ENCODE measurements around the gene UBE2D3. TPM values are rescaled to one million over a fixed set of nuclear protein-coding genes. Genes with fewer than 3 reads are reported as not detected.

The UBE2D3 gene
- total RNA-seq = 261 and 275 TPM in 2 replicates

GRCh38 chr4:102826890-102827673 is at the start of gene UBE2D3:
Gene UBE2D3, minus strand, starts transcription at chr4:102827551. Its CDS starts 1,043 bp downstream, at chr4:102826508.

DNA sequence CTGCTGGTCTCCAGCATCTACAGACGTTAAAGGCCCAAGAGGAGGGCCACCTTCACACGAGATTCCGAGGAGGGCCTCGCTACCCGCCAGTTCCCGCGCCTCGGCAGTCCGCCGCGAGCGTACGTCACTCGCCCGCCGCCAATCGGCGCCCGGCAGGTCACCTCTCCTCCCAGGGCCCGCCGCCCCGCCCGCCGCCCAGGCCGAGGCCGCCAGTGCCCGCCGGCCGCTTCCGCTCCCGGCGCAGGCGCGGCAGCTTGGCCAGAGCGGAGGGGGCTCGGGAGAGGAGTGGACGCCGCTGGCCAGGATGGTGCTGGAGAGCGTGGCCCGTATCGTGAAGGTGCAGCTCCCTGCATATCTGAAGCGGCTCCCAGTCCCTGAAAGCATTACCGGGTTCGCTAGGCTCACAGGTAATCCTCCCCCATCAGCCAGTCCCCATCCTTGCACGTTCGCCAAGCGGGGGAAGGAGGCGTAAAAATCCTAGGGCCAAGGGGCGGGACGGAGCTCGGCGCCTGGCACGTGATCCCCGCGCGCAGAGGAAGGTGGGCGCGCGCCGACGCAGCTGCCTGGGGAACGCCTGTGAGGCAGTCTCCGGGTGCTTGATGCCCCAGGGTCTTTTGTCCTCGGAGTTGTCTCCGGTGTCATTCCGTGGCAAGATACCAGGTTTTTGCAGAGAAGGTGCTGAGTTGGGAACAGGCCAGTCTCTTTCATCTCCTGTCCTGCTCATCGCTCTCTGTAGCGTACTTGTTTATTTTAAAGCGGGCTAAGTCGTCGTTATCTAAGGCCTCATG is 41.6 kb upstream of the UBE2D3 start, which contains the start of gene CISD2:
TSS of gene CISD2 (plus strand) at position 212 of the 788 bp plus-strand sequence. CDS start at position 305, 93 bp downstream.

DNA sequence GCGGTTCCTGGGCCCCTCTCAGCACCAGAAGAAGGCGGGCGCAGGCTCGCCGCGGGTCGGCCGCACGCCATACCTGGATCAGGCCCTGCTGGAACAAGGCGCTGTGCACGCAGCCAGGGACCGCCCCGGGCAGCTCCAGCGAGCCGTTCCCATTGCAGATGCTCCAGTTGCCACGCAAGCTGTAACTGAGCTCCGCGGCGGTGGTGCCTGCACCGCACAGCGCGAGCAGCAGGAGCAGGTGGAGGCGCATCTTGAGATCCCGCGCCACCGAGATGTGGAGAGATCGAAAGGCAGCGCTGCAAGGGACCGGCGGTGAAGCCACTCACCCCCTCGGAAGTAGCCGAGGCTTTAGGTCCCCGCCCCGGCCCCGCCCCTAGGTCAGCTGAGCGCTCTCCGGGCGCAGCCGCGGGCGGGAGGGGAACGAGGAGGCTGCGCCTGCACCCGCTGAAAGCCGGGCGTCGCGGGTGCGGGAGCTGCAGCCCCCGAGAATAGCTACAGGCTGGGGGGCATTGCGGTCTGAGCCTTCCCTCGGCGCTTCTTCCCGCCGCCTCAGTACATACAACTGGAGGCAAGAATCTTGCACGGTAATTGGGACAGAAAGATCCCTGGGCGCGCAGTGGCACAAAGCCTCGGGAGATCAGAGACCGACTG is 66.6 kb downstream of the UBE2D3 start, which contains the start of gene MANBA:
TSS of gene MANBA (minus strand) at position 324 of the 651 bp plus-strand sequence. CDS start at position 250, 74 bp downstream.

Other genes starting within 250 kb of the UBE2D3 start
- gene MANBA, start 66.6 kb downstream of the UBE2D3 start, total RNA-seq = 36.1 and 47.9 TPM in 2 replicates
- 34.4 and 36.6 TPM in 2 replicates for gene CISD2, start 41.4 kb upstream of the UBE2D3 start, total RNA-seq
- gene SLC9B1, start 192.2 kb upstream of the UBE2D3 start, total RNA-seq = 2.9 and 4.9 TPM in 2 replicates
- 20.3 and 20.6 TPM in 2 replicates for gene SLC9B2, start 249.2 kb upstream of the UBE2D3 start, total RNA-seq

Data from aortic smooth muscle cell (primary cell).